ELF-1 (cell line): ENCODE measurements around the gene CCSER2.

Experiments
- DNase-seq: peaks from one replicate; pipeline ENCODE4 v3.0.0-alpha.2; 2016; ENCODE audit warnings: low read depth, low spot score

Gene CCSER2

GRCh38 chr10:84328418-84329195 is at the start of gene CCSER2:
Gene CCSER2 (plus strand): TSS chr10:84328589. CDS start chr10:84371053, 42,464 bp downstream.
- peak; percentile 93 for DNase-seq

GRCh38 chr10:84279876-84280475 is 48.4 kb upstream of the CCSER2 start:
- DNase-seq: peak; percentile 33

- no peak for DNase-seq
Measured at GRCh38 chr10:84286695-84287094, 41.7 kb upstream of the CCSER2 start.

- DNase-seq: no peak
Measured at GRCh38 chr10:84288151-84288550, 40.2 kb upstream of the CCSER2 start.

- DNase-seq: no peak
Measured at GRCh38 chr10:84289521-84290200, 38.7 kb upstream of the CCSER2 start.

GRCh38 chr10:84290235-84290634 is 38.2 kb upstream of the CCSER2 start:
- no peak for DNase-seq

GRCh38 chr10:84291384-84291783 is 37.0 kb upstream of the CCSER2 start:
- DNase-seq: peak; percentile 37

- no peak for DNase-seq
Measured at GRCh38 chr10:84292502-84292901, 35.9 kb upstream of the CCSER2 start.

GRCh38 chr10:84293171-84293570 is 35.2 kb upstream of the CCSER2 start:
- DNase-seq: no peak

- no peak for DNase-seq
Measured at GRCh38 chr10:84293574-84294016, 34.8 kb upstream of the CCSER2 start.

GRCh38 chr10:84294766-84295447 is 33.5 kb upstream of the CCSER2 start:
- no peak for DNase-seq

- DNase-seq: no peak
Measured at GRCh38 chr10:84296091-84296981, 32.1 kb upstream of the CCSER2 start.

GRCh38 chr10:84298057-84298456 is 30.3 kb upstream of the CCSER2 start:
- DNase-seq: no peak

- DNase-seq: no peak
Measured at GRCh38 chr10:84302223-84302622, 26.2 kb upstream of the CCSER2 start.

GRCh38 chr10:84306751-84307384 is 21.5 kb upstream of the CCSER2 start:
- DNase-seq: no peak

- DNase-seq: no peak
Measured at GRCh38 chr10:84308021-84308420, 20.4 kb upstream of the CCSER2 start.

GRCh38 chr10:84308481-84309304 is 19.7 kb upstream of the CCSER2 start:
- no peak for DNase-seq

GRCh38 chr10:84310470-84310869 is 17.9 kb upstream of the CCSER2 start:
- DNase-seq: no peak

- no peak for DNase-seq
Measured at GRCh38 chr10:84311576-84311975, 16.8 kb upstream of the CCSER2 start.

- DNase-seq: no peak
Measured at GRCh38 chr10:84312816-84313215, 15.6 kb upstream of the CCSER2 start.
